ENCODE results near the gene PPP1R37. TPM values are rescaled to one million over a fixed set of nuclear protein-coding genes. Genes with fewer than 3 reads are reported as not detected.

PPP1R37 gene
- total RNA-seq, 1 experiment from 2014 or later = 33.6 TPM

- H3K4ac ChIP-seq (ENCODE audit: low read depth, low read length) = no peak overlapping the region
- peak; percentile 55 for DNase-seq
Observed at GRCh38 chr19:45166723-45167252, 73.8 kb downstream of the PPP1R37 start.

More at GRCh38 chr19:45166723-45167252, 73.8 kb downstream of the PPP1R37 start:
- Histone ChIP-seq H2BK15ac (ENCODE audit: low read depth, low read length) (no peak overlapping the region), H4K8ac (replicated peaks; ENCODE audit: insufficient read length, low read depth, low read length) (no peak overlapping the region), H3K79me2 (ENCODE audit: insufficient read depth, low read length) (no peaks in the 10 kb centered on the region; the same call in 1 of the 2 replicates), H3K18ac (ENCODE audit: insufficient read length, low read depth, low read length) (no peak overlapping the region), H3K9ac (ENCODE audit: extremely low read depth, insufficient read length, low read length) (no peak overlapping the region), H3K9me3 (ENCODE audit: control insufficient read depth, low read depth, low read length) (no peaks in the 10 kb centered on the region), H2BK12ac (ENCODE audit: insufficient read length, low read depth, low read length) (no peak overlapping the region), H3K79me1 (ENCODE audit: insufficient read depth, low read depth, low read length, poor library complexity, severe bottlenecking) (no peaks in the 10 kb centered on the region), H3K23ac (ENCODE audit: insufficient read length, low read depth, low read length) (no peak overlapping the region), H3K56ac (ENCODE audit: insufficient read length, low read depth, low read length) (no peak overlapping the region), H4K5ac (ENCODE audit: insufficient read length, low read depth, low read length) (no peak overlapping the region), H3K14ac (ENCODE audit: insufficient read depth, low read length) (no peak overlapping the region), H2BK120ac (ENCODE audit: low read depth, low read length, poor library complexity, severe bottlenecking) (no peak overlapping the region), H4K91ac (ENCODE audit: insufficient read length, low read depth, low read length) (no peak overlapping the region), H2AK5ac (ENCODE audit: insufficient read length, low read length) (no peak overlapping the region), H3K23me2 (ENCODE audit: insufficient read length, low read depth, low read length, poor library complexity, severe bottlenecking) (no peaks in the 10 kb centered on the region), H3K27me3 (ENCODE audit: insufficient read depth, low read length) (no peaks in the 10 kb centered on the region), H2BK20ac (ENCODE audit: low read depth, low read length, poor library complexity, severe bottlenecking) (no peak overlapping the region), H2AFZ (ENCODE audit: low read length) (no peak overlapping the region), H2BK5ac (ENCODE audit: insufficient read length, low read length) (no peak overlapping the region), H3T11ph (ENCODE audit: low read length) (no peak overlapping the region), H3K4me2 (ENCODE audit: insufficient read depth, insufficient read length, low read length) (no peak overlapping the region), H4K20me1 (ENCODE audit: control insufficient read depth, insufficient read depth, insufficient read length) (no peaks in the 10 kb centered on the region), H3K4me1 (ENCODE audit: insufficient read depth, low read length) (no peaks in the 10 kb centered on the region), H3K27ac (ENCODE audit: insufficient read length, low read depth, low read length) (no peak overlapping the region)
- no peak for TF ChIP-seq CTCF (conservative IDR thresholded peaks at IDR 0.05)
- Mint-ChIP-seq H3K27ac (peak overlapping the region; percentile 30 to 63 (median 57); a peak in 2 of 7 replicates), H3K36me3 (ENCODE audit: insufficient read depth in 1 of 3, low read depth in 3 of 3) (no peaks in the 10 kb centered on the region; a peak in 1 of 7 replicates), H3K27me3 (ENCODE audit: low read depth) (peaks cover 5% of the 10 kb centered on the region), H3K4me3 (peak overlapping the region in 1 of 2 experiments; percentile 43; a peak in 2 of 5 replicates), H3K4me1 (peaks cover 2 to 18% of the 10 kb centered on the region in 2 experiments), H3K9me3 (no peaks in the 10 kb centered on the region)
- no CpG with 5 or more reads among the region's 14 CpGs for WGBS (ENCODE audit: extremely low coverage, insufficient read length, low lambda C conversion rate)

All from H9 (cell line).